22Rv1 (cell line): Measurements from ENCODE around the gene FGF1.
"Not testable (repeated sequence)": the region's sequence is repeated elsewhere in the genome, so short reads cannot be mapped to it uniquely, and the experiment has no call there.

Source experiments
- H3K27ac ChIP-seq: fragments of 450-650 bp; 2 replicates; pipeline ENCODE4 v1.5.1; 2017
- CTCF ChIP-seq: fragments of 450-650 bp; IDR thresholded peaks from 2 replicates; pipeline ENCODE4 v1.5.1; 2017; ENCODE audit warnings: mild to moderate bottlenecking
- ZFX ChIP-seq: fragments of 450-650 bp; IDR thresholded peaks from 2 replicates; pipeline ENCODE4 v1.6.1; 2017; ENCODE audit warnings: antibody characterized with exemption, borderline replicate concordance

Gene FGF1

GRCh38 chr5:142653321-142653720 is 32.6 kb downstream of the FGF1 start:
- no peak overlapping the region for H3K27ac ChIP-seq
- TF ChIP-seq ZFX (no peak), CTCF (no peak)

GRCh38 chr5:142652563-142652962 is 33.3 kb downstream of the FGF1 start:
- H3K27ac ChIP-seq: no peak overlapping the region
- TF ChIP-seq ZFX (no peak), CTCF (no peak)

GRCh38 chr5:142650881-142651280 is 35.0 kb downstream of the FGF1 start:
- TF ChIP-seq CTCF (no peak), ZFX (no peak)
- H3K27ac ChIP-seq: no peak overlapping the region

GRCh38 chr5:142650060-142650459 is 35.8 kb downstream of the FGF1 start:
- no peak overlapping the region for H3K27ac ChIP-seq
- no peak for TF ChIP-seq ZFX
- no peak for TF ChIP-seq CTCF

- H3K27ac ChIP-seq: not testable (repeated sequence)
These were observed 37.8 kb downstream of the FGF1 start for GRCh38 chr5:142648108-142648507.

GRCh38 chr5:142645456-142645855 is 40.4 kb downstream of the FGF1 start:
- H3K27ac ChIP-seq: no peak overlapping the region
- TF ChIP-seq ZFX: no peak
- TF ChIP-seq CTCF: no peak

- no peak for TF ChIP-seq CTCF
- TF ChIP-seq ZFX: no peak
- no peak overlapping the region for H3K27ac ChIP-seq
These were observed 41.1 kb downstream of the FGF1 start for GRCh38 chr5:142644640-142645361.

GRCh38 chr5:142644127-142644526 is 41.8 kb downstream of the FGF1 start:
- H3K27ac ChIP-seq: no peak overlapping the region
- TF ChIP-seq ZFX (no peak), CTCF (no peak)
